ENCODE measurements around the gene PHLPP1.

Gene PHLPP1

DNA sequence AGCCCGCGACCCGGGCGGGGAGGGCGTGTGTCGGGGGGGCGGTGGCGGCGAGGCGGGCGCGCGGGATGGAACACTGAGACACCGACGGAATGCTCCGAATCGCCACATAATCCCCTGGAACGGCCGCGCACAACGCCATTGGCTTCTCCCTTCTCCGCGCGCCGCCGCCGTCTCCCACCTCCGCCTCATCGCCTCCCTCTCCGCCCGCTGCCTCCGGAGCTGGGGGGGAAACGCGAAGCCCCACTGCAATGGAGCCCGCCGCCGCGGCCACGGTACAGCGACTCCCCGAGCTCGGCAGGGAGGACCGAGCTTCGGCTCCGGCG is at the start of gene PHLPP1:
PHLPP1 (plus strand) TSS at position 106 of the 323 bp plus-strand sequence; CDS start at position 249, 143 bp downstream.
- H3K4me3 ChIP-seq (ENCODE audit: low read length) = peak within 1 kb of the TSS; percentile 63
- TF ChIP-seq, protein P1, sequence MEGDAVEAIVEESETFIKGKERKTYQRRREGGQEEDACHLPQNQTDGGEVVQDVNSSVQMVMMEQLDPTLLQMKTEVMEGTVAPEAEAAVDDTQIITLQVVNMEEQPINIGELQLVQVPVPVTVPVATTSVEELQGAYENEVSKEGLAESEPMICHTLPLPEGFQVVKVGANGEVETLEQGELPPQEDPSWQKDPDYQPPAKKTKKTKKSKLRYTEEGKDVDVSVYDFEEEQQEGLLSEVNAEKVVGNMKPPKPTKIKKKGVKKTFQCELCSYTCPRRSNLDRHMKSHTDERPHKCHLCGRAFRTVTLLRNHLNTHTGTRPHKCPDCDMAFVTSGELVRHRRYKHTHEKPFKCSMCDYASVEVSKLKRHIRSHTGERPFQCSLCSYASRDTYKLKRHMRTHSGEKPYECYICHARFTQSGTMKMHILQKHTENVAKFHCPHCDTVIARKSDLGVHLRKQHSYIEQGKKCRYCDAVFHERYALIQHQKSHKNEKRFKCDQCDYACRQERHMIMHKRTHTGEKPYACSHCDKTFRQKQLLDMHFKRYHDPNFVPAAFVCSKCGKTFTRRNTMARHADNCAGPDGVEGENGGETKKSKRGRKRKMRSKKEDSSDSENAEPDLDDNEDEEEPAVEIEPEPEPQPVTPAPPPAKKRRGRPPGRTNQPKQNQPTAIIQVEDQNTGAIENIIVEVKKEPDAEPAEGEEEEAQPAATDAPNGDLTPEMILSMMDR (conservative IDR thresholded peaks at IDR 0.05; ENCODE audit: low read depth, low read length) = no peak
- DNase-seq (ENCODE audit: low read depth) = peak; percentile 22

DNA sequence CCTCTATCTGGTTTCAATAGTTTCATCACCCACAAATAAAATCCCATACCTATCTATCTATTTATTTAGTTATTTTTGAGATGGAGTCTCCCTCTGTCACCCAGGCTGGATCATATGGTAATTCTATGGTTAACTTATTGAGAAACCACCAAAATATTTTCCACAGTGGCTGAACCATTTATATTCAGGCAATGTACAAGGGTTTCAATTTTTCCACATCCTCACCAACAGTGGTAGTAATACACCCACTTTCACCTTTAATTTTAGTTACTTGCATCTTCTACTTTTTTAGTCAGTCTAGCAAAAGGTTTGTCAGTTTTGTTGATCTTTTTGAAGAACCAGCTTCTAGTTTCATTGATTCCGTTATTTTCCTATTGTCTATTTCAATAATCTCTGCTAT is 46.1 kb upstream of the PHLPP1 start:
- TF ChIP-seq, protein P1 (conservative IDR thresholded peaks at IDR 0.05; ENCODE audit: low read depth, low read length) = no peak
- H3K4me3 ChIP-seq (ENCODE audit: low read length) = no peak overlapping the region

DNA sequence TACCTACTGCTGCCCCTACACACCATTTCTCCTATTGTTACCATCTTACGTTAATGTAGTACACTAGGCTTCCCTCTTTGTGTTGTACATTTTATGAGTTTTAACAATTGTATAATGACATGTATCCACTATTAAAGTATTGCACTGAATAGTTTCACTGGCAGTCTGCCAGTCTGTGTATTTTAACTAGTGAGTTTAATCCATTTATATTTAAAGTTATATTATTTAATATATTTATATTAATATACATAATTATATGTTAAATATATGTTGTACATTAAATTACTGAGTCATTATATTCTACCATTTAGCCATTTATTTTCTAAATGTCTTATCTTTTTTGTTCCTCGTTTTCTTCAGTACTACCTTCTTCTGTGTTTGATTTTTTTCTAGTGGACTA is 44.8 kb upstream of the PHLPP1 start:
- no peak for DNase-seq (ENCODE audit: low read depth)
- no peak overlapping the region for H3K4me3 ChIP-seq (ENCODE audit: low read length)
- TF ChIP-seq, protein P1 (conservative IDR thresholded peaks at IDR 0.05; ENCODE audit: low read depth, low read length) = no peak

More for the DNA sequence above, 46.1 kb upstream of the PHLPP1 start:
- DNase-seq (ENCODE audit: low read depth) = no peak

DNA sequence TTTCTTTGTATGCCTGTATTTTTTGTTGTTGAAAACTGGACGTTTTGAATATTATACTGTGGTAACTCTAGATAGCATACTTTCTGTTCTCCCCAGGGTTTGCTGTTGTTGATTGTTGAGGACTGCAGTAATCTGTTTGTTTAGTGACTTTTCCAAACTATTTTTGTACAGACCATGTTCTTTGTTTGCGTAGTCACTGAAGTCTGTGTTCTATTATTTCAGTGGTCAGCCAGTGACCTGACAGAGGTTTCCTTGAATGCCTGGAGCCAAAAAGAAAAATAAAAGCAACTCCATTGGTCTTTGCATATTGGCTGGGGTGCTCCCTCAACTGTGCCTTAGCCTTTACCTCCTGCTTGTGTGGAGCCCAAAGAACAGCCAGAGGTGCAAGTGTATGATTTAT is 42.7 kb upstream of the PHLPP1 start:
- no peak overlapping the region for H3K4me3 ChIP-seq (ENCODE audit: low read length)
- TF ChIP-seq, protein P1 (conservative IDR thresholded peaks at IDR 0.05; ENCODE audit: low read depth, low read length) = no peak
- no peak for DNase-seq (ENCODE audit: low read depth)

DNA sequence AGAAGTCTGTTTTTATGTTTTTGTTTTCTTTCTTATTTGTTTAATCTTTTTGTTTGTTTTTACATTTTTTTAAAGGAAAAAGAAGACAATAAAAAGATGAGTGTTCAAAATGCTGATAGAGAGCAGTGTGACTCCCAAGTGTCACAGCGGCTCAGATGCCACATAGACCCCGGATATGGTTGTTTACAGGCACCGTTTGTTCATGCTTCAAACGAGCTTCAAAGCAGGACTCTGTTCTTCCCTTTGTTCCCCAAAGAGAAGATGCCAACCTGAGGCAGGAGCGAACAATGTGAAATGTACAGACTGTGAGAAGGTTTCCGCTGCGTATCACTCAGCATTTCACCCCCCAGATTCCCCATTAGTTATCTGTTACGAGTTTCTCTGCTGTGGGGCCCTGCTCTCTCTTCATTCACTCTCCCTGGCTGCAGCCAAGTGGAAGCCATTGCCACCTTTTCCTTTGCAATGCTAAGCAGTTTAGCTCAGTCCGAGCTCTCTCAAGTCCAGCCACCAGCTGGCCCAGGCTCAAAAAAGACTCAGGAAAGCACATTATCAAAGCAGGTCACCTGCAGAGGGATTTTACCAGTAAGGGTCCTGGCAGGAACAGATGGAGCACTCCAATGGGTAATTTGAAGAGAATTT is 36.4 kb upstream of the PHLPP1 start:
- TF ChIP-seq, protein P1 (conservative IDR thresholded peaks at IDR 0.05; ENCODE audit: low read depth, low read length) = no peak
- H3K4me3 ChIP-seq (ENCODE audit: low read length) = no peak overlapping the region
- no peak for DNase-seq (ENCODE audit: low read depth)

DNA sequence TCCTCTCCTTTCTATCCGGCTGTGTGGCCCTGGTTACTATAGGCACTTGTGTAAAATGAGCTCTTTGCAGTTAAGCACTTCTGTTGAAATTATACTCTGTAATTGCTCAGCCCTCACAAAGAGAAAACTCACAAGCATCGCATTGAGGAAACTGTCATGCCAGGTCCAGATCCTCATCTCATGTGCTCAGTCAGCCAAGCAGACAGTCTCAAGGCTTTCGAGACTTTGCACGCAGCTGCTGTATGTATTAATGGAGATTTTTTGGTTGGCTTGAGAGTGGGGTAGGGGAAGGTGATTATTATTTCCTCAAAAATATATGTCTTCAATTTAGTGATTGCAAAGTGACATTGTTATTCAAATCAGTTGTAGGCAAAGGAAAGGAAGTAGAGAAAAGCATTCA is 33.0 kb upstream of the PHLPP1 start:
- DNase-seq (ENCODE audit: low read depth) = no peak
- TF ChIP-seq, protein P1 (conservative IDR thresholded peaks at IDR 0.05; ENCODE audit: low read depth, low read length) = no peak
- H3K4me3 ChIP-seq (ENCODE audit: low read length) = no peak overlapping the region

DNA sequence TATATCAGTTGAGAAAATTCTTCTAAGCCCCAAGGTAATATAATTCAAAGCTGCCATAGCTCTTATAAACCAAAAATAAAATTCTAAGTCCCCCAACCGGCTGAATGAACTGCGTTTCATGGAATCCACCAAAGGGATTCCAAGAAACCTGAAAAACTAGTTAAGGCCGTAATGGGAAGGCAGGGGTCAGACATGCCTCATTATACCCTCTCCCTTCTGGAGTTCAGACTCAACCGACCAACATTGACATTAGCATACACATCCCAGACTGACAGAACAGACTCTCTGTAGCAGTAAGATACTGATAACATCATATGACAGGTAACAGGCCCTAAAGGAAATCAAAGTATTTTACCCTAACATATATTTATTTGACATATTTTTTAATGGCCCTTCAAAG is 31.4 kb upstream of the PHLPP1 start:
- TF ChIP-seq, protein P1 (conservative IDR thresholded peaks at IDR 0.05; ENCODE audit: low read depth, low read length) = no peak
- no peak for DNase-seq (ENCODE audit: low read depth)
- H3K4me3 ChIP-seq (ENCODE audit: low read length) = no peak overlapping the region

Data from retinal pigment epithelial cell (primary cell).